GM10266 (cell line): ENCODE measurements around the gene CLSTN2.

Experiments used
- DNase-seq: peaks from one replicate; pipeline ENCODE4 v3.0.0; 2012; ENCODE audit errors: extremely low spot score
- TF ChIP-seq, protein P1 (sequence below): IDR thresholded peaks from 2 replicates; pipeline ENCODE4 v1.5.1; 2012; ENCODE audit warnings: mild to moderate bottlenecking, low read depth; ENCODE audit not compliant: control insufficient read depth, insufficient read depth; ENCODE audit errors: missing control alignments

The CLSTN2 gene

DNA sequence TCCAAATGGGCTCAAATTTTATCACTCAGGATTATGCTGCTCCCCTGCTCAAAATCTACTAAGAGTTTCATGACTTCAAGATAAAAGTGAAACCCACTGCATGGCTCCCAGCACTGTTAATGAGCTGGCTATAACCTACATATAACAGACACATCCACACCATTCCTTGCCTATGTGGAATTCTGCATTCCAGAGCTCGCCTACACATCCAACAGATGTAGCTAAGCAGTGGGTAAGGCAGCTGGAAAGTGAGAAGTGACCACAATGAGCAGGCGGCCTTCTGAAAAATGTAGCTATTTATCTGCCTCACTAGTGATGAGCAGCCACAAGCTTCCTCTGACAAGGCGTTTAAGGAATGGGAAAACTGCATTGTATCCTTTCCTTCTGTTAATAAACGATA is 650.8 kb downstream of the CLSTN2 start:
- DNase-seq: no peak
- TF ChIP-seq, protein P1, sequence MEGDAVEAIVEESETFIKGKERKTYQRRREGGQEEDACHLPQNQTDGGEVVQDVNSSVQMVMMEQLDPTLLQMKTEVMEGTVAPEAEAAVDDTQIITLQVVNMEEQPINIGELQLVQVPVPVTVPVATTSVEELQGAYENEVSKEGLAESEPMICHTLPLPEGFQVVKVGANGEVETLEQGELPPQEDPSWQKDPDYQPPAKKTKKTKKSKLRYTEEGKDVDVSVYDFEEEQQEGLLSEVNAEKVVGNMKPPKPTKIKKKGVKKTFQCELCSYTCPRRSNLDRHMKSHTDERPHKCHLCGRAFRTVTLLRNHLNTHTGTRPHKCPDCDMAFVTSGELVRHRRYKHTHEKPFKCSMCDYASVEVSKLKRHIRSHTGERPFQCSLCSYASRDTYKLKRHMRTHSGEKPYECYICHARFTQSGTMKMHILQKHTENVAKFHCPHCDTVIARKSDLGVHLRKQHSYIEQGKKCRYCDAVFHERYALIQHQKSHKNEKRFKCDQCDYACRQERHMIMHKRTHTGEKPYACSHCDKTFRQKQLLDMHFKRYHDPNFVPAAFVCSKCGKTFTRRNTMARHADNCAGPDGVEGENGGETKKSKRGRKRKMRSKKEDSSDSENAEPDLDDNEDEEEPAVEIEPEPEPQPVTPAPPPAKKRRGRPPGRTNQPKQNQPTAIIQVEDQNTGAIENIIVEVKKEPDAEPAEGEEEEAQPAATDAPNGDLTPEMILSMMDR: no peak

- no peak for DNase-seq
- TF ChIP-seq, protein P1: no peak
Observed at GRCh38 chr3:140586311-140586710, 651.3 kb downstream of the CLSTN2 start.

DNA sequence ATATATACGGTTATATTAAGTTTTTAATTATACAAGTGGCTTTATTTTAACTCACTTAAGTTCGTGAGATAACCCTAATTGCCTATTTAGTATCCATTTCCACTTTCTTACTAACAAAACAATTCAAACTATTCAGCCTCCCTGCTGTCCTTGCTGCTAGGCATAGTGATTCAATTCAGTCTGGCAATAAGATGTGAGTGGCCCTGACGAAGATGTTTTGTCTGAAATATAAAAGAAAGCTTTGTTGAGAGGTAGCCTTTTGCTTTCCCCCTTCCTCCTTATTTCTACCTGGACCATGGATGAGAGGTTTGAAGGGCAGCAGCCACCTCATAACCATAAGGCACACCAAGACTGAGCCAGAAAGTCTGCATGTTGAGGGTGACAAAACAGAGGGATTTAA is 653.6 kb downstream of the CLSTN2 start:
- TF ChIP-seq, protein P1: no peak

GRCh38 chr3:140593766-140594165 is 658.8 kb downstream of the CLSTN2 start:
- TF ChIP-seq, protein P1: no peak
- DNase-seq: no peak

More for the DNA sequence above, 653.6 kb downstream of the CLSTN2 start:
- DNase-seq: no peak

DNA sequence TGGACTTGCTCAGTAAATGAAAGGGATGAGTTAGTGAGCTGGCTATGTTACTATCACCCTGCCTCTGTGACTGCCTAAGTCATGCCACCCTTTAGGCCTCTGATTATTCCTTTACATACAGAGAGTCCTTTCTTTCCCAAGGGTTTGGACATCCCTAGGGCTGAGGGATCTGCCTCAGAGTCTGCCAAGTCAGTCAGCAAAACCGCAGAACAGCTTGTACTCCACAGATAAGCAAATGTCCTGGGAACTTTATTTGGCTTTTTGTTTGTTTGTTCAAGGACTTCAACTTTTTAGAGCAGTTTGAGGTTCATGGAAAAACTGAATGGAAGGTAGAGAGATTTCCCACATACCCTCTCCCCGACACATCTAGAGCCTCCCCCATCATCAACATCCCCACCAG is 660.3 kb downstream of the CLSTN2 start:
- TF ChIP-seq, protein P1: no peak
- no peak for DNase-seq

DNA sequence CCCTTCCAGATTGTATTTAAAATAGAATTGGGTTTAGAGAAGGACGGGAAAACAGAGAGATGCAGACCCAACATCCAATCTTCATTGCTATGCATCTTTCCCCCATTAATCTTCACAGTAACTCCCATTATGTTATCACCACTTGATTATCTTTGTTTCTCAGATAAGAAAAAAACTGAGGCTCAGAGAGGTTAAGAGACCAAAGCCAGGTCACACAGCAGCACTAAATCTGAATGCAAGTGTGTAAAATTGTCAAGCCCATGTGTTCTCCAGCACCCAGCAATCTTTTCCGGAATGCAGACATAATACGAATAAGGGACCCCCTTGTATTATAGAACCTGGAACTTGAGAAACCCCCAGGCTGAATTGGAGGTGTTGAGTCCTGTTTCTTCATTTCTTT is 662.4 kb downstream of the CLSTN2 start:
- TF ChIP-seq, protein P1: no peak
- no peak for DNase-seq

GRCh38 chr3:140597792-140598191 is 662.8 kb downstream of the CLSTN2 start:
- TF ChIP-seq, protein P1: no peak
- DNase-seq: no peak
